ENCODE results near the gene FGFRL1. TPM values are rescaled to one million over a fixed set of nuclear protein-coding genes. Genes with fewer than 3 reads are reported as not detected.

The FGFRL1 gene, protein sequence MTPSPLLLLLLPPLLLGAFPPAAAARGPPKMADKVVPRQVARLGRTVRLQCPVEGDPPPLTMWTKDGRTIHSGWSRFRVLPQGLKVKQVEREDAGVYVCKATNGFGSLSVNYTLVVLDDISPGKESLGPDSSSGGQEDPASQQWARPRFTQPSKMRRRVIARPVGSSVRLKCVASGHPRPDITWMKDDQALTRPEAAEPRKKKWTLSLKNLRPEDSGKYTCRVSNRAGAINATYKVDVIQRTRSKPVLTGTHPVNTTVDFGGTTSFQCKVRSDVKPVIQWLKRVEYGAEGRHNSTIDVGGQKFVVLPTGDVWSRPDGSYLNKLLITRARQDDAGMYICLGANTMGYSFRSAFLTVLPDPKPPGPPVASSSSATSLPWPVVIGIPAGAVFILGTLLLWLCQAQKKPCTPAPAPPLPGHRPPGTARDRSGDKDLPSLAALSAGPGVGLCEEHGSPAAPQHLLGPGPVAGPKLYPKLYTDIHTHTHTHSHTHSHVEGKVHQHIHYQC
- 16.4 and 17.8 TPM in 2 replicates for total RNA-seq (2014; rRNA removed)
- polyA plus RNA-seq (2012) = 12.1 TPM

DNA sequence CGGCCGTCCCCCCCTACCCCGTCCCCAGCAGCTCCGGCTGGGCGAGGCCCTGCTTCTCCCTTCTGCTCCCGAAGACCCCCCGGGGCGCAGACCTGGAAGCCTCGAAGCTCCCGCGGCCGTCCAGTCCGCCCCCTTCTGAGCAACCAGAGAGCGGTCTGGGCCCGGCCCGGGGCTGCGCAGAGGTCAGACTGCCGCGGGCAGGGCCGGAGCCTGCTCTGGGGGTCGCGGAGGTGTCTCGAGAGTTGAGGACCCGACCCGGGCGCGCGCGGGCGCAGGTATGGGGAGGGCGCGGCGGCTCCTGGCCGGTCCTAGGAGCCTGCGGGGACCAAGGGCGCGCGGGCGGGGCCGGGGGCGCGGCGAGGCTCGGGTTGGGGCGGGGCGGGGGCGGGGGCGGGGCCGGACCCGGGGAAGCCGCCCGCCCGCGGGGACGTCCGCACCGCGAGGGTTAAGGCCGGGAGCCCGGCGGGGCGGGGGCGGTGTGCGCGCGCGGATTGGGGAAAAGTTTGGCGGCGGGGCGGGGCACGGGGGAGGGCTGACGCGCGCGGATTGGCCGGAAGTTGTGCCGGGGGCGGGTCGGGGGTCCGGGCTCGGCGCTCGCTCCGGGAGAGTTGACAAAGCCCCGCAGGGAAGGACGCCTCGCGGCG, at the start of gene FGFRL1:
Gene FGFRL1, plus strand, starts transcription at position 605 of the 644 bp plus-strand sequence. CDS start 860 bp downstream, outside the sequence.
- DNase-seq (ENCODE audit: low read depth) = peak; percentile 77

DNA sequence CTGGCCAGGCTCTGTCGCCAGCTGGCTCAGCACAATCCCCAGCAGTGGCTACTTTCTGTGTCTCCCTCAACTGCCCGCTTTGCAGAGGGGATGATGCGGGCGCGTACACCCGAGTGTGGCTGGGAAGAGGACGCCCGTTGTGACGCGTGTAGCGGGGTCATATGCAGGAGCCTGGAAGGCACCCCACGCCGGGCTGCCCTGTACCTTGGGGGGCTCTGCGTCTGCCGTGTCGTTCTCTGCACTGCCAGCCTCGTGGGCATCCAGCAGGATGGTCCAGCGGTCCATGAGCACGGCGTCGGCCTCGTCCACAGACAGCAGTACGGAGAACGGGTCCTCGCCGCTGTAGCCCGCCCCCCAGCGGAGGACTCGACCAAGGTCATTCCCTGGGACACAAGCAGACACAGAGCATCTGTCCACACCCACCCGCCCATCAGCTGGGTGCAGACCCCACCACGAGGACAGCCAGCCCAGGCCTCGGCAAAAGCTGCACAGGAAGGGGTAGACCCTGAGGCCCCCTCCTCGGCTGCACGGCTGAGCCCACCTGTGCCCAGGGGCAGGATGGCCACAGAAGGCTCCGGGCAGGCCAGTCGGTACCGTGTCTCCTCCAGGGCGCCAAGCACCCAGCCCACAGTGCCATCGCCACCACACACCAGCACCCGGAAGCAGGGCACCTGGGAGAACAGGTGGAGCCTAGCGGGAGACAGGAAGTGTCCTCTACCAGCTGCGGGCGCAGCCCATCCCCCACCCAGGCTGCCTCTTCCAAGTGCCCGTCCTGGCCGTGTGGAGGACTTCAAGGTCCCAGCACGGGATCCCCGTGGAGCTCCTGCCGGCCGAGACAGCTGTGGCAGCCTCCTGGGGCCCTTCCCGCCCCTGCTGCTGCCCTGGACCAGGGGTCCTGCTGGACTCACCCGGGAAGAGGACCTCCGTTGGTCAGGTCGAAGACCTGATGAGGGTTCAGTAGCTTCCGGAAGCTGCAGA, 48.9 kb upstream of the FGFRL1 start:
- no peak for DNase-seq (ENCODE audit: low read depth)

DNA sequence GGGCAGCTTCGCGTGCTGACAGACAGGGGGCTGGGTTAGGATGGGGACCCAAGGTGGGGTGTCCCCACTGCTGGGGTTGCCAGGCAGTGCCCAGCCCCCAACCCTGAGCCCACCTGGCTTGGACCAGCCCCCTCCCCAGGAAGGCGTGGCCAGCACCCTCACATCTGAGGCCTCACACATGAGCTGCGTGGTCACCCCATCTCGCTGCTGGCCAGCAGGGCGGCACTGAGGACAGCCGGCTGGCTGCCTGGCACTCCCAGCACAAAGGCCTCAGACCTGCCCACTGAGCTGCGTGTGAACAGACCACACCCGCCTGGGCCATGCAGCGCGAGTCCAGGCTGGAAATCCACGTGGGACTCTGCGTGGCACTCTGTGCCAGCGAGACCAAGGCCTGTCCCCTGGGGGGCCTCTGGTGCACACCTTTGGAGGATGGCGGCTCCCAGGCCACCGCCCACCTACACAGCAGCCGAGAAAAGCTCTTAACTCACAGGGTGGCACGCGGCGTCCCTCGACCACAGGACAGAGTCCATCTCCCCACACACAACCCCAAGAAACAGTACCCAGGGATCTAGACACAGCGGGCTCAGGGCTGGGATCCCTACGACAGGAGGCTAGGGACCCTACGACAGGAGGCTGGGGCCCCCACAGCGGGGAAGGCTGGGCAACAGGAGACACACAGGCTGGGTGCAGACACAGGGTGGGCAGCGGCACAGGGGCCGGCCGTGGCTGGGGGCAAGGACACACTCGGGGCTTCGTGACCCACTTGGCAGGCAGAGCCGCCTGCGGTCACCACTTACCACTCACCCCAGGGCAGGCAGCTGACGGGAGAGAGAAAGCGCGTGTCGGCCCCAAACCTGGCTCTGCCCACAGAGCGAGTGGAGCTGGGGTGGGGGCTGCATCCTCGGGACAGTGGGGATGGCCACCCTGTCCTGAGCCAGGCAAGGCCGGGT, 47.9 kb upstream of the FGFRL1 start:
- no peak for DNase-seq (ENCODE audit: low read depth)

DNA sequence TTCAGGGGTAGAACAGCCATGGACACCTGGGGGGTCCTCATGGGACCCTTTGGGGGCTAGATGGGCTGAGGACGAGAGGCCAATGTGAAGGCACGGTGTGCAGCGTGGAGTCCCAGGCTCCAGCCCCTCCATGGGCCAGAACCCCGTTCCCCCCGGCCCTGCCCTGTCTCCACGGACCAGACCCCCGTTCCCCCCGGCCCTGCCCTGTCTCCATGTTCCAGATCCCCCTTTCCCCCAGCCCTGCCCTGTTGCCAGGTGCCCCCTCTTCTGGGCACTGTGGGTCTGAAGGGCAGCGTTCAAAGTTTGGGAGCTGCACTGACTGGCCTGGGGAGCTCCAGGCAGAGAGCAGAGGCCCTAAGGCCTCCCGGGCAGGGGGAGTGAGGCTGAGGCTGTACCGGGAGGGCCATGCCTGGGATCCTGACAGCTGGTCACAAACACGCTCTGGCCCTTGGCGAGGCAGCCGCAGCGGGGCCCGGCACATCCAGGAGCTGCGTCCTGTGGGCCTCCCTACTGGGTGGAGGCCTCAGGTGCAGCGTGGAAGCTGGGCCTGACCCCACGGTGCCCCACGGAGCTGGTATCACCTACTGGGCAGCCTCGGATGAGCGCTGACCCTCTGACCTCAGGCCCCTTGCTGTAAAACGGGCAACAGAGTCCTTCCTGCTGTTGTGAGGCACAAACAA, 46.9 kb upstream of the FGFRL1 start:
- no peak for DNase-seq (ENCODE audit: low read depth)

DNA sequence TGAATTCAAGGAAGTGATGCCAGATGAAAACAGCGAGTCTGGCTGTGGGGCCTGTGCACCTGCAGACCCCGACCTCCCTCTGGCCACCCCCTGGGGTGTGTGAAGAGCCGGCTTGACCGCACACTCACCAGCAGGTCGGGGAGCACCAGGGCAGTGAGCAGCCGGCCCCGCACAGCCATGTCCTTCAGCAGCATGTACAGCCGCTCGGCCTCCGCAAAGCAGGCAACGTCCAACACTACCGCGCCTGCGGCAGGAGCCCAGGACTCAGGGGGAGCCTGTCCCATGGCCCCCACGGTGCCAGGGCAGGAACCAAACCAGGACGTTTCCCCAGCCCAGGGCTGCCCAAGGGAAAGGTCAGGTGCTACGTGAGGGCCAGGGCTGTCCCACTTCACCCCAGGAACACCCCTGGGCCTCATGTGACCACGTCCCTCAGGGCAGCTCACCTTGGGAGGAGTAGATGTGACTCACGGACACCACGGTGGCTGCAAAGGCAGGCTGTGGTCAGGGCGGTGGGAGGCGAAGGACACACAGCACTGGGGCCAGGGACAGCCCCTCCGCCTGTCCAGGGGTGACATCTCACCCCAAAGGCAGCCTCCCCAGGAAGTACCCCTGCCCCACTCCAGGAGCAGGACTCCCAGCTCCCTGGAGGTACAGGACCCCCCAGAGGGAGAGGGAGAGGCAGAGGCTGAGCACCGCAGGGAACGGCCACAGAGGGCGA, 46.2 kb upstream of the FGFRL1 start:
- DNase-seq (ENCODE audit: low read depth) = no peak

DNA sequence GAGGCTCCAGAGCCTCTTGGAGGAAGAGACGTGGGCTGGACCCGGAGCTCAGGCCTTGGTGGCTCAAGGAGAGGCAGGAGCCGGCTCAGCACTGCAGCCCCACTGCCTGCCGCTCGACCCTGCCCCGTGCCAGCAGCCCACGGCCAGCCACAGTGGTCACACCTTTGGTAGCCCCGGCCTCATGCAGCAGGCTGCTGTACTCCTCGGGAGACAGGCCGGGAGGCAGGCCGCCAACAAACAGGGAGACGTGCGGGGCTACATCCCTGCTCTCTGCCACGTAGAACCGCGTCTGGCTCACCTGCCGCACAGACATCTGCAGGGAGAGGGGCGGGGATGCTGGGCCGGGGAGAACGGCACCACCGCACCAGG, 45.7 kb upstream of the FGFRL1 start:
- no peak for DNase-seq (ENCODE audit: low read depth)

DNA sequence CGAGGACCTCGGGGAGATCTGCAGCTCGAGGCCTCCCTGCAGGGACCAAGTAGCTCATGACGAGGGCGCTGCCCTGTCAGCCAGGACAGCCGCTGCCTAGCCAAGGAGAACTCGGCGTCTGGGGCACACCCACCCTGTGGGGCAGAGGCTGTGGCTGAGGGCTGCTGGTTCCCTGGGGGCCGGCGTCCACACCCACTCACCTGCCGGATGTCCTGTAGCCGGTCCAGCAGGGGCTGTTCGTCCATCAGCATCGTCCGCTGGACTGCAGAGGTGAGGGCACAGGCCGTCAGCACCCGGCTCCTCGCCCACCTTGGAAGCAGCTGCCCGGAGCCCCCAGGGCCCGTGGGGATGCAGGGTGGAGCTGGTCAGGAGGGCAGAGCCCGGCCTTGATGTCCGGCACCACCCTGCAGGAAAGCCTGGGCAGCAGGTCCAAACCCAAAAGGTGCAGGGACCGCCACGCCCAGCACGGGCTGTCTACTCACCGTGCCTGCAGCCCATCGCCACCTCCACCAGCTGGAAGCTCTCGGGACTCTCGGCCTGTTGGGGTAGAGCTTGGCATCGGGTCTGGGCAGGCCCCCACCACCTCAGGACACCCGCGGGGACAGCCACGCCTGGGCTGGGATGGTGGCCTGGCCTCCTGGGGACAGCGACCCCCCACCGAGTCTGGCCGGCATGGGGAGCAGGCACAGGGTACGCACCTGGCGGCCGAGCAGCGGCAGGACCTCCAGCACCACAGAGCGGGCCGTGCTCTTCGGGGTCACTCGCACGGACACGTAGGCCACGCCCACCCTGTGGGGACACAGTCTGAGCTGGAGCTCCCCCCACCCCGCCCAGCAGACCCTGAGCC, 44.9 kb upstream of the FGFRL1 start:
- DNase-seq (ENCODE audit: low read depth) = no peak

DNA sequence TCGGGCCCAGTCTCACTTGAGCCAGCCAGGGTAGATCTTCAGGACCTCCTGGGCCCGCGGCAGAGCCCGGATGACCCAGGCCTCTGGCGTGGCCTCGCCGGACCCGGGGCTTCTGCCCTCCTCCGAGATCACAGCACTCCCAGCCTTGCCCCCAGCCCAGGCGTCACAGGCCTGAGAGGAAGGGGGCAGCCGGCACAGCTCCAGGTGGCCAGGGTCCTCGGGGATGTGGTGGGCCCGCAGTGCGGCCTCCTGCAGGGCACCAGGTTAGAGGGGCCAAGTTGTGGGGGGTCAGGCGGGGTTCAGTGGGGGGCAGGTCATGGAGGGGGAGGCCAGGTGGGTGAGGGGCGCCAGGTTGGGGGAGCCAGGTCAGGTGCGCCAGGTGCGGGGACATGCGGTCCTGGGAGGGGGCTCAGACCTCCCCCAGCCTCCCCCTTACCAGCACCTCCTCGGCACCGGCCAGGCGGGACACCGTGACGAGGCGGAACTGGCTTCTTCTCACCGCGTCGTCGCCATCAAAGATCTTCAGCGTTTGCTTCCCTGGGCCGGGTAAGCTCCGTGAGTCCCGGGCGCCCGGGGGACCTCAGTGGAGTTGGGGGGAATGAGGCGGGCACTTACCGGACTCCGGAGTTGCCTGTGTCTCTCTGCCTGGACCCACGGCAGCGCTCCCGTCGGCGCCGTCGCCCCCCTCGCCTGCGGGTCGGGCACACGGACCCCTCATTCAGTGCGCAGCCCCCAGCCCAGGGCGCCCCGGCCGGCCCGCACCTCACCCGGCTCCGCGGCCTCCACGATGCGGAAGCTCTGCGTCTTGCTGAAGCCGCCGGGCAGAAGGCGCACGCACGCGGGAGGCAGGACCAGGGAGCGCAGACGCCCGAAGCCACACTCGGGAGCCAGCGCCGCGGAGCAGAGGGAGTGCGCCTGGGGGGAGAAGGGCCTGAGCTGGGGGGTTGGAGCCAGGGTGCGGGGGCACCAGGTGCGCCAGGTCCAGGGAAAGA, 44.0 kb upstream of the FGFRL1 start:
- DNase-seq (ENCODE audit: low read depth) = no peak

DNA sequence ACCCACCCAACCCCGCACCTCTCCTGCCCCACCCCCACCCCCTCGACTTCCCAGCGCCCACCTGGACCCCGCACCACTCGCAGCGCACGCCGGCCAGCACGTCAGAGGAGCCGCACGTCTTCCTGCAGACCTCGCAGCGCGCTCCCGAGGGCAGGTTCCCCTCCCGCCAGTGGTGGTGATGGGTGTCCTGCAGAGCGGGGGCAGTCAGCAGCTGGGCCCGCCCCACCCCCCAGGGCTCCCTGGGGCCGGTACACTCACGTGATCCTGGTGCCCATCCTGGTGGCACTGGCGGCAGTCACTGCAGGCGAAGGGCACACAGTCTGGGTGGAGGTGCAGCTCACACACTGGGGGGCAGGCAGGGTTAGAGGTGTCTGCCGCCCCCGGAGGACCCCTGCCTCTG, 43.2 kb upstream of the FGFRL1 start:
- no peak for DNase-seq (ENCODE audit: low read depth)

DNA sequence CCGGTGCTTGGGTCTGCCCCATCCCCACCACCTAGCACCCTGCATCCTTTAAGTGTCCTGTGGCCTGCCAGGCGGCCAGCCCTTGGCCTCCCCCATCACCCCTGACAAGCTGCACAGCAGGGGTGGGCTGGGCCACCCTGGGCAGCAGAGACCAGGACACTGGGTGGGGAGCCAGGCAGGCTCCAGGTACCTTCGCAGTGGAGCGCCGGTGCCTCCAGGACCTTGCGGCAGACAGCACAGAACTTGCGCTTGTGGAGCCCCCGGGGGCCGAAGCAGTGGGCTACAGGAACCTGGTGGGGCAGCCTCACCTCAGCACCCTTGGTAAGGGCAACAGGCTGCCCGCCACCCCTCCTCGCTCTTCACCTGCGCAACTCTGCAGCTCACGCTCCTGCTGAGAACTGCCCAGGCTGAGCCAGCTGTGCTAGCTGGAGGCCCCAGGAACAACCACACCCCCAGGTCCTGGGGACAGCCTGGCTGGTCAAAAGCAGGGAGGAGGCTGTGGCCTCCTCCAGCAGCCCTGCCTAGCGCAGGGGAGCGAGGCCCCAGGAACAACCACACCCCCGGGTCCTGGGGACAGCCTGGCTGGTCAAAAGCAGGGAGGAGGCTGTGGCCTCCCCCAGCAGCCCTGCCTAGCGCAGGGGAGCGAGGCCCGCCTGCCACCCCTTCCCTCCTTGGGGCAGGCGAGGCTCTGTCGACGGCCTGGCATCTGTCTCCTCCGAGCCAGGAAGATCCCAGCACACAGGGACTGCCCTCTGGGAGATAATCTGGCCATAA, 42.6 kb upstream of the FGFRL1 start:
- no peak for DNase-seq (ENCODE audit: low read depth)

DNA sequence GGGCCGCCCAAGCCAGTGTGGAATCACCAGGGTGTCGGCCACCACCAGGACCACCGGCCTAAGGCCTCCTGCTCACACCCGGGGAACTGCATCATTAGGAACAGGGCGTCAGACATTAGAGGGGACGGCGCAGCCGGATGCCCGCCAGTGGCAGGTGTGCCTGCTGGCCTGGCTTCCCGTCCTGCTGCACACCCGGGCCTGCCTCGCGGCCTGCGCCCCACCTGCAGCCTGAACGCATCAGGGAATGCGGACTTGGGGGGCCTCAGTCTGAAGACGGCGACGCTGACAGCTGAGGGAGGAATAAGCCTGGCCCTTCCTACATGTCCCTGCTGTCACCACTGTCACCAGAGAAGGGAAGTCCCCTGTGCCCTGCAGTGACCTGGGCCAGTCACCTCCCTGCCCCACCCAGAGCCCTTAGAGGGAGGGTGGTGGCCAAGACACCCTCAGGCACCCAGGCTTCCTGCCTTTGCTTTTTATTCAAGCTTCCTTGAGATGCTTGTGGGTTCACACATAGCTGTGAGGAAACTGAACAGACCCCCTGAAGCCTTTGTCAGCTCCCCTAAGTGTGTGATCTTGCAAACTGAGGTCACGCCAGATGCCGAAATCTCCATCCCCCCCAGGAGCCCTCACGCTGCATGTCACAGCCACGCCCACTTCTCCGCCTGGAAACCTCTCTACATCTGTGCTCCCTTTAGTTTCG, 41.2 kb upstream of the FGFRL1 start:
- DNase-seq (ENCODE audit: low read depth) = no peak

DNA sequence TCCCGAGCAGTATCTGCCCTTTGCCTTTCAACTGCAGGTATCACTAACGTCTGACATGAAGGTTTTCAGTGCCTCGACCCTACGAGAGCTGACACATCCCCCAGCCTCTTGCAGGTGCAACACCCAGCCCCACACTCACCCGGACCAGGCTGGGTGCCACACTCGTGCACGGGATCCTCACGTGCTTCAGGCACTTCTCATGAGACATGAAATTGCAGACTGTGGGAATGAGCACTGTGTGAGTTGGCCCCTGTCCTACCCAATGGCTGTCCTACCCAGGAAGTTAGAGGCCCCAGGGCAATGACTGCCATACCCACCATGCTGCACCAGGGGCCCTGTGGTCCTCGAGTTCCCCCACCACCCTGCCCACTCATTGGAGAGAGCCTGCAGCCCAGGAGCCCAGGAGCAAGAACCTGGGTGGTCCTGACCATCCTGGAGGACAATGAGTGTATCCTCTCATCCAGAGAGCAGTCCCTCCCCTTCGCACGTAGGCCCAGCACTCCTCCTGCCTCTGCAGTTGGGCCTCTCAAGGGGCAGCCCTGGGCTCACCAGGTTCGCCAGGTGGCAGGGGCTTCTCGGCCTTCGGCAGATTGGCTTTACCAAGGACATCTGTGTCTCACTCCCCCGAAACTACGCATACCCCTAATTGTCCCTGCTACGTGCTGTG, 40.4 kb upstream of the FGFRL1 start:
- DNase-seq (ENCODE audit: low read depth) = no peak

DNA sequence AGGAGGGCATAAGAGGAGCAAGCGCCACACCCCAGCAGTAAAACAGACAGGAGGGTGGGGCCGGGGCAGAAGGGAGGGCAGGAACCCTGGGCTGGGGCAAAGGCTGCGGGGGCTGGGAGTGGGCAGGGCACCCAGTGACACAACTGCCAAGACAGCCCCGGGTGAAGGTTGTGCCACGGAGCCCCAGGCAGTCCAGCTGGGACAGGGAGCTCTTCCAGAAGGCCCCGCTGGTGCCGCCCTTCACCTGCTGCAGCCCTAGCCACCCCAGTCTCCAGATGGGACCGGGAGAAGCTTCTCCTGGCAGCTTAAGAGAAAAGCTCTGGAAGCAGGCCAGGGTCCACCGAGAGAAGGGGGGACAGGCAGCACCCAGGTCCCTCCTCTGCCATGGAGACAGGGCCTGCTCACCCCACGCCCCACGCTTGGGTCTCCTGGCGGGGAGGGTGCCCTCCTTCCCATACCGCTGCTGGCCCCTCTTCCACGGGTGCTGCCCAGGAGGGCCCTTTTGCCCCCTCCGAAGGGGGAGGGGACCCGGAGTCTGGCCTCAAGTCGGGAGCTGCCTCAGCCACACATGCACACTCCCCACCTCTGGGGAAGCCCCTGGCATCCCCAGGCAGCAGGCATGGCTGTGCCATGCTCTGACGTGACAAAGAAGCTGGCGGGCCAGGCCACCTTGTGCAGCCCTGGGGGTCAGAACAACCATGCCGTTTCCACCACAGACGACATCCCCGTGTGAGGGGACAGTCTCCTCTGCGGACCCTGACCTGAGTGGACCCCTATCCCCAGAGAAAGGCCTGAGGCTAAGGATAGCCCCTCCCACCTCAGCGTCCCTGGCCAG, 39.5 kb upstream of the FGFRL1 start:
- DNase-seq (ENCODE audit: low read depth) = no peak
